Measurements from ENCODE around the gene PLCL2. TPM values are rescaled to one million over a fixed set of nuclear protein-coding genes. Genes with fewer than 3 reads are reported as not detected.

Gene PLCL2
- total RNA-seq, 1 donor from 2014 or later, result 1.6 TPM

- Histone ChIP-seq H3K4me3 (ENCODE audit: low read depth, low read length) (no peak overlapping the region), H3K36me3 (ENCODE audit: control insufficient read depth, insufficient read depth, low read length) (no peaks in the 10 kb centered on the region), H3K27me3 (ENCODE audit: control insufficient read depth, insufficient read depth, low read length) (no peaks in the 10 kb centered on the region)
- TF ChIP-seq CTCF (IDR thresholded peaks at IDR 0.05; ENCODE audit: insufficient read depth, low read length, severe bottlenecking), result no peak
- no peak for FAIRE-seq
- DNase-seq (ENCODE audit: low read depth), result no peak
These were observed 56.3 kb downstream of the PLCL2 start for GRCh38 chr3:16940769-16941700.

- no peaks in the 10 kb centered on the region for H3K36me3 ChIP-seq (ENCODE audit: control insufficient read depth, insufficient read depth, low read length)
- no peak for DNase-seq (ENCODE audit: low read depth)
- no peaks in the 10 kb centered on the region for H3K27me3 ChIP-seq (ENCODE audit: control insufficient read depth, insufficient read depth, low read length)
- FAIRE-seq, result no peak
- no peak overlapping the region for H3K4me3 ChIP-seq (ENCODE audit: low read depth, low read length)
- no peak for TF ChIP-seq CTCF (IDR thresholded peaks at IDR 0.05; ENCODE audit: insufficient read depth, low read length, severe bottlenecking)
These were observed 58.2 kb downstream of the PLCL2 start for GRCh38 chr3:16942955-16943354.

GRCh38 chr3:16943857-16944256, 59.1 kb downstream of the PLCL2 start:
- TF ChIP-seq CTCF (IDR thresholded peaks at IDR 0.05; ENCODE audit: insufficient read depth, low read length, severe bottlenecking), result no peak
- no peak for DNase-seq (ENCODE audit: low read depth)
- H3K36me3 ChIP-seq (ENCODE audit: control insufficient read depth, insufficient read depth, low read length), result no peaks in the 10 kb centered on the region
- no peak overlapping the region for H3K4me3 ChIP-seq (ENCODE audit: low read depth, low read length)
- H3K27me3 ChIP-seq (ENCODE audit: control insufficient read depth, insufficient read depth, low read length), result no peaks in the 10 kb centered on the region
- no peak for FAIRE-seq

- DNase-seq (ENCODE audit: low read depth) (no peak), FAIRE-seq (no peak)
- no peaks in the 10 kb centered on the region for H3K27me3 ChIP-seq (ENCODE audit: control insufficient read depth, insufficient read depth, low read length)
- no peaks in the 10 kb centered on the region for H3K36me3 ChIP-seq (ENCODE audit: control insufficient read depth, insufficient read depth, low read length)
- no peak for TF ChIP-seq CTCF (IDR thresholded peaks at IDR 0.05; ENCODE audit: insufficient read depth, low read length, severe bottlenecking)
- H3K4me3 ChIP-seq (ENCODE audit: low read depth, low read length), result no peak overlapping the region
These were observed 59.6 kb downstream of the PLCL2 start for GRCh38 chr3:16944356-16944755.

- DNase-seq (ENCODE audit: low read depth), result peak; percentile 29
- Histone ChIP-seq H3K36me3 (ENCODE audit: control insufficient read depth, insufficient read depth, low read length) (no peaks in the 10 kb centered on the region), H3K27me3 (ENCODE audit: control insufficient read depth, insufficient read depth, low read length) (no peaks in the 10 kb centered on the region), H3K4me3 (ENCODE audit: low read depth, low read length) (no peak overlapping the region)
- no peak for FAIRE-seq
- no peak for TF ChIP-seq CTCF (IDR thresholded peaks at IDR 0.05; ENCODE audit: insufficient read depth, low read length, severe bottlenecking)
These were observed 60.6 kb downstream of the PLCL2 start for GRCh38 chr3:16945330-16945729.

Measured in bronchial epithelial cell (primary cell).